ENCODE data around the gene LRRC18.

LRRC18 gene

DNA sequence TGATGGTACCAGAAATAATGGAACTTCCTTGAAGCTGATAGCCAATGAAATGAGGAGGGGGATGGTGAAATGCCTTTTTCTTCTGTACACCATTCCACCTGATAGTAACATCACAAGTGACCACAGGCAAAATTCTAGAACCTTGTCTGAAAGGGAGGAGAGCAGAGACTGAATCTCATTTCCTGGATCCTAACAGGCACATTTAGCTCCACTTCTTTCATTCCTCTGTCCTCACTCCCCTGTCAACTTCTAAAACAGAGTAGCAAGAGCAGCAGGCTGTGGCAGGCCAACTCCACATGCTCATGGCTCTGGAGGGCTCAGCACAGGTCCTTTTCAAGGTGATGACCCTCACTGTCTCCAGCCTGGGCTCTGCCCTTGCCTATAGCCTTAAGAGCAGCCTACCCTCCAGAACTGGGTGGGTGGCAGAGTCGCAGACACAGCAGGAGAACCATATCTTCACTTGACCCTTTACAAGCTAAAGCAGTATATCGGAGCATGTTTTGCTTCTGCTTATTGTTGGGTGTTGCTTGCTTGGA is at the start of gene LRRC18:
TSS of gene LRRC18 (minus strand) at position 51 of the 536 bp plus-strand sequence. CDS start 25,685 bp downstream, outside the sequence.
- no peak for DNase-seq (ENCODE audit: low read depth in 2 of 3, low spot score in 1 of 3)

DNA sequence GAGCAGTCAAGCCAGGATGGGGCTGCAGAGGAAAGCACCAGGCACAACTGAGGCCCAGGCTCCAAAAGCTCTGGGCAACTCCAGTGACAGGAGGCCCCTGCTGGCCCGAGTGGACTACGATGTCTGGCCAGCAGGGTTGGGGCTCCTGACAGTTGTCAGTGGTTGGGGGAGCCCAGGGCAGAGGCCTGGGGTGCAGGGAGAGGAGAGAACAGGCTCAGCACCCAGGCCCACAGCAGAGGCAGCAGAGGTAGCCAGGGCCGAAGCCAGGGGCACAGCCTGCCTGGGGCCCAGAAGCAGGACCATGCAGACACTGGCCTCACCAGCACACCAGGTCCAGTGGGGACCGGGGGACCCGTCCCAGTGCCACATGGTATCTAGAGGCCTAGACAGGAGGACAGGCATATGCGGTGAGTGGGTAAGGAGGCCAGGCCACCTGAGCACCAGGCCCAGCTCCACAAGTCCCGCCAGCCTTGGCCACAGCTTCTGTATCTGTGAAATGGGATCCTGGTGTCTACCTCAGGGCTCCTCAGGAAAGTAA is 46.0 kb upstream of the LRRC18 start:
- DNase-seq (ENCODE audit: low read depth in 2 of 3, low spot score in 1 of 3) = no peak

DNA sequence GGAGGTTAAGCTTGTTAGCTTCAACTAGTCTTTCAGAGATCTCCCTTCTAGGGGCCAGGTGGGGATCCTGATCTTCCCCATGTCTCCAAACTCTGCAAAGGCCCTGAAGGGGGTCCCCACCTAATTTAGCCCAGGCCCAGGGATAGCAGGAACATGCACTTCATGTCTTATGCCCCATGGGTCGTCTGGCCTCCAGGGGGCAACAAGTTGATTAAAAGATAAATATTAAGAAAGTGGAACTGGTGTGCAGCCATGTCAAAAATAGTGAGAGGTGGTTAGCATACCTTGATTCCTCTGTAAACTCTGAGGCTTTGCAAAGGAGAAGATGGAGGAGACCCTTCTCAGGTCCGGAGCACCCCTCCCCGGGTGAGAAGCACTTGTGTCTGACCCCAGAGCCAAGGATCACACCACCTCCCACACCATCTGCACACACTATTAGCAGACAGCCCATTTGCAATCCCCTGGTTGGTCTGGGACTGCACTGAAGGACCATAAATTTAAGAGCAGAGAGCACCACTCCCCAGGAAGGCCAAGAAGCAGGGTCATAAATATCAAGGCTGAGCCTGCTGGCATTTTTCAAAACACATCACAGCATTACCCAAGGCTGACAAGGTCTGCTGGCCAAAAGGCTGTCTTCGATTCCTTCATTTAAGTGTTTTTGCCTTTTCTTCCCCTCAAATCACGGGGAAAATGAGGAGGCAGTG is 44.2 kb upstream of the LRRC18 start:
- DNase-seq (ENCODE audit: low read depth in 2 of 3, low spot score in 1 of 3) = no peak

DNA sequence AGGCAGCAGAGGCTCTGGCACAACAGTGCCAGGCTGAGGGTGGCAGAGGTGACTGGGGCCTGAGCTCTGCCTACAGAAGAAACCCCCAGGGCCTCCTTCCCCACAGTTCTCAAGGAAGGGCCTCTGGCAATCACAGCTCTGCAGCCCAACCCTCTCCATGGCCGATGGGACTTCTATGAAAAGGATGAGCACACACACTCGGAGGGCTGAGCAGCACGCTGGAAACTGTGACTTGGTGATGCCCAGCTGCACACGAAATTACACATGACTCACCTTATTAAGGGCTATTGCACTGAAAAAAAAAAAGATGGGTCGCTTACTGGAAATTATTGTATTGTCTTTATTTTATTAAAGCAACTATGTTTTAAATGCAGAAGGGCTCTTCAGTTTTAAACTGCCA is 42.9 kb upstream of the LRRC18 start:
- DNase-seq (ENCODE audit: low read depth in 2 of 3, low spot score in 1 of 3) = no peak

DNA sequence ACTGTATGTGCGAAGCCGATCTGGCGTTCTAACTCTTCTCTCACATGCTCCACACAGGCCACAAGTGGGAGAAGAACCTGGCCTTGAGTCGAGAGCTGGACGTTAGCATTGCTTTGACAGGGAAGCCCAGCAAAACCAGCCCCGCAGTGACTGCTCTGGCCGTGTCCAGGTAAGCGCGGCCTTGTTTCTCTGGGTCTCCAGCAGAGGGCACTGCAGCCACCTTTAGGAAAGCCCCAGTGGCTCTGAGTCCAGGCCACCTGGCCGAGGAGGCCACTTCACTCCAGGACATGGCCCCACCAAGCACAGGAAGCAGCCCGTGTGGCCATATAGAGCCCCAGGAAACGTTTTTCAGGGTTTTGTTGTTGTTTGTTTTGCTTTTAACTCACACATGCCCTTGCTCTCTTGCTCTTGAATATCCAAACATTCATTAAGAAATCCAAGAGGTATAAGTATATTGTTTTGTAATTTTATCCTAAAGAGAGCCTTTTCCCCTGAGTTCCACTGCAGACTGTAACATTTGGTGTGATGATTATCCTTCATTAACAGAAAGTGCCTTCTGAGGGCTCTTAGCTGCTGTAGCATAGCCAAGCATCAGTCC is 41.8 kb upstream of the LRRC18 start:
- peak in 2 of 3 donors; percentile 24 to 37 for DNase-seq (ENCODE audit: low read depth in 2 of 3, low spot score in 1 of 3)

DNA sequence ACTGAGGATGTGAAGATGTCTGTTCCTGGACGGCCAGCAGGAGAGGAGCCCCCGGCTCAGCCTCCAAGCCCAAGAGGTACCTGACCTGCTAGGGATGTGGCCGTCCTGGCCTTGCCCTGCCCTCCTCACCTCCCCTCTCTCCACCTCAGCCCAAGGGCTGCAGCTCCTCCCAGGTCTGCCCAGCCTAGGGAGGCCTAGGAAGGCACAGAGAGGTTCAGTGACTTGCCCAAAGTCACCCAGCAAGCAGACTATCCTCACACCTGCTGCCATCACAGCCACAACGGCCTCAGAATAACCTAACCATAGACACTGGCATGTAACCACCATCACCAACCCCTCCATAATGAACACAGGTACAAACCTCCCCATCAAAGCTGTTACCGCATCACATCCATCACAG is 38.7 kb upstream of the LRRC18 start:
- DNase-seq (ENCODE audit: low read depth in 2 of 3, low spot score in 1 of 3) = no peak

DNA sequence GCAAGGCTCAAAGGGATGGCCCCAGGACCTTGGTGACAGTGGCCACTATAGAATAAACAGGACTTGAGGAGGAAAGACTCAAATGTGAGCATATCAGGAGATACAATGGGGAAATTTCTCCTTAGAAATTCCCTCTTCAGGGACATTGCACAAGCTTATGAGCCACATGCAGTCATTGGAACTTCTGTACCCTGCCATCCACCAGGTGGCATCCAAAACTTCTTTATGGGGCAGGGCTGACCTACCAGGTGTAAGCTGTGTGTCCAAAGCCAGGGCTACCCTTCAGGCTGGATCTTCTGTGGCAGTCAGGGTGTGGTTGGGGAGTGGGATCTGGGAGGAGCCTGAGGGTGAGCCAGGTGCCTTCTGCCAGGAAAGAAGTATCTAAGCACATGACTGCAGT is 36.6 kb upstream of the LRRC18 start:
- DNase-seq (ENCODE audit: low read depth in 2 of 3, low spot score in 1 of 3) = peak in 1 of 3 donors; percentile 2

DNA sequence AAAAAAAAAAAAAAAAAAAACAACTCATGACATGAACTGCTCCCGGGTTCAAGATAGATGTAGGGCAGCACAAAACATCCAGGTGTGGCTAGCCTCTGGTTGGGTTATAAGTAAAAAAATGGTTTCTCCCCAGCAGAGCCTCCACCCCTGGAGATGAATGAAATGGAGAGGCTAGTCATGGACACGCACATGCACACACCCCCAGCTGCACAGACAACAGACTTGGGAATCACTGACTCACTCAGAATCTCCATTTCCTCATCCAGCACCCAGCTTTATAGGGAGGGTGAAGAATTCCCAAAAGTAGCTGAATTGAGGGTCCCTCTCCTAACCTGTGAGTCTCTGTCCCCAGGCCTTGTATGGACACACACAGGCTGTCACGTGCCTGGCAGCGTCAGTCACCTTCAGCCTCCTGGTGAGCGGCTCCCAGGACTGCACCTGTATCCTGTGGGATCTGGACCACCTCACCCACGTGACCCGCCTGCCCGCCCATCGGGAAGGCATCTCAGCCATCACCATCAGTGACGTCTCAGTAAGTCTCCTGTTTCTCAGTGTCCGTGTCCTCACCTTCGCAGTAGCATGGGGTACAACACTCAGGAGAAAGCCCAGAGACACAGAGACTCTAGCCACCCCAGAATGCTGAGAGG is 35.0 kb upstream of the LRRC18 start:
- no peak for DNase-seq (ENCODE audit: low read depth in 2 of 3, low spot score in 1 of 3)

DNA sequence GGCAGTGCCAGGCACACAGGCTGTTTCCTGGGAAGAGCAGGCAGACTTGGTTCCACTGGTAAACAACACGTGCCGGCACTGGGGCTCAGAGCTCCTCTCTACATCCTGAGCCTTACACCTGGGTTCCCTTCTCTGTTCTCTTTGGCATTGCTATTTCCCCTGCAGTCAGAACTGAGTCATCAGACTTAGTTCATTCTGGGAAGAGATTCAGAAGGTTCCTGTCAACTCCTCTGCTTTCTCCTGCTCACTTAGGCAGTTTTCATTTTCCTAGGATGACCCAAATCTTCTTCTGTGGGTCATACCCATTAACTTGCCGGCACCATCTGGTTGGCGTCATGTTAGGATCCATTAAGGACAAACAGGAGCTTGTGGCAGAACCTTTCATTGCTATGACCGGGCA is 33.4 kb upstream of the LRRC18 start:
- DNase-seq (ENCODE audit: low read depth in 2 of 3, low spot score in 1 of 3) = no peak

DNA sequence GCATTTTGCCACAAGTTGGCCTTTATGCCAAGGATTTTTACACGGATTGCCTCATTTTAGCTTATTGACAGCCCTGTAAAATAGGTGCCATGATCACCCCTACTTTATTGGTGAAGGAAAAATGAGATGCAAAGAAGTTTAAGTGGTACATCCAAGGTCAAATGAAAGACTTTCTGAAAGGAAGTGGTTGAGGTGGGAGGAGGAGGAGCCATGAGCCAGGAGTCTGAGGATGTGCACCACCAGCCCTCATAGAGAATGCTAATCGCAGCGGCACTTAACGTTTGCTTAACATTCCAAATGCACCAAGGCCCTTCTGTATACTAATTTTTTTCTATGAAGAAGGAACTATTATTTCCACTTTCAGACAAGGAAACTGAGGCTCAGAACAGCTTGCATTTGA is 31.0 kb upstream of the LRRC18 start:
- no peak for DNase-seq (ENCODE audit: low read depth in 2 of 3, low spot score in 1 of 3)

DNA sequence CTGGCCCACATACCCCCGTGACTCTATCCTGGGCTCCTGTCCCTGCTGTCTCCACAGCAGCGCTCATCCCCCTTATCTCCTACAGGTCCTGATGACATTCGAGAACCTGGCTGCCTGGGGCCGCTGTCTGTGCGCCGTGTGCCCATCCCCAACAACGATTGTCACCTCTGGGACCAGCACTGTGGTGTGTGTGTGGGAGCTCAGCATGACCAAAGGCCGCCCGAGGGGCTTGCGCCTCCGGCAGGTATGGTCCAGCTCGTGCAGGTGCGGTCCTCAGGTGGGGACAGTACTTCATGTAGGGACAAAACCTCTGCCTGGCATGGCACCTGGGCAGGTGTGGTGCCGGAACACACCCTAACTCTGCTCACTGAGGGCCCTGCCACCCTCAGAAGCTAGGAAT is 30.4 kb upstream of the LRRC18 start:
- no peak for DNase-seq (ENCODE audit: low read depth in 2 of 3, low spot score in 1 of 3)

DNA sequence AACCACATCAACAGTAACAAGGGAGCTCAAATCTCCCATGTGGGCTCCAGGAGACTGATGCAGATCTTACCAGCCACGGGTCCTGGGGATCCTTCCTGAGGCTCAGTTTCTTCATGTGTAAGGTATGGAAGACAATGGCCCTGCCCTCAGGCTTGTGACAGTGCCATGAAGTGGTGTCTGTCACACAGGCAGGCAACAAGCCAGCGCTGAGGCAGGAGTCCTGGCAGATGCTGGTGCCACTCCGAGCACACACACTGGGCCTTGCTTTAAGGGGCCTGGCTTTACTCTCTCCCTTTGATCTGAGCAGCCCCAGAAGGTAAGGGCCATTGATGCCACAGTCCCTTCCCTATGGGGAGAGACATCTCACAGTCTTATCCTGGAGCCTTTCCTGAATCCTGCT is 28.4 kb upstream of the LRRC18 start:
- DNase-seq (ENCODE audit: low read depth in 2 of 3, low spot score in 1 of 3) = no peak

DNA sequence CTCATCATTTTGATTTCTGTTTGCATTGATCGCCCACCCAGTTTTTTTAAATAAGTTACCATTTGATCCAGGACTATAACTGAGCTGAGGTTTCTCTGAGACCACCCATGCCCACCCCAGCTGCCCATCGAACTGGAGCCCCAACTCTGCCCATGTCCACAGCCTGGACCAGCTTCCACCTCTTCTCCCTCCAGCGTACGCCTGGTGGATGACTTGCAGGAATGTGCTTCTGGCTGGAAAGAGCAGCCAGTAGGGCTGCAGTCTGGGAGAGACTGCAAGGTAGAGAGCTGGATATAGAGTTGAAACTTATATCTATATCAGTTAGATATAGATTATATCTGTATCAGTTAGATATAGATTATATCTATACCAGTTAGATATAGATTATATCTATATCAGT is 25.8 kb upstream of the LRRC18 start:
- no peak for DNase-seq (ENCODE audit: low read depth in 2 of 3, low spot score in 1 of 3)

DNA sequence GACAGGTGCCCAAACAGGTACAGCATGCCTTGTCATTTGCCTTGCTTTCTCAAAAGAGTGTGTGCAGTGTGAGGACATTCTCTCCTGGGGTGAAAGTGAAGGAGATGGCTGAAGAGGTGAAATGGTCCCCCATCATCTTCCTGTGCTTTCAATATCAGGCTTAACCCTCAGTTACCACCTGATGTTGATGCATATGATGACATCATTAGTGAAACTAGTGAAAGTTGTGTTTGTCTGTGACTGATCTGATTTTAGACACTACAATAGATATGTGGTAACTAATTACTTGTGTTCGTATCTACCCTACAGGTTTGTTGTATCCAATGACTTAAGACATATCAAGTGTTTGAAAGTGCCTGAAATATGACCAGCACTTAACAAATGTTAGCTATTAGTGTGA is 24.4 kb upstream of the LRRC18 start:
- no peak for DNase-seq (ENCODE audit: low read depth in 2 of 3, low spot score in 1 of 3)

DNA sequence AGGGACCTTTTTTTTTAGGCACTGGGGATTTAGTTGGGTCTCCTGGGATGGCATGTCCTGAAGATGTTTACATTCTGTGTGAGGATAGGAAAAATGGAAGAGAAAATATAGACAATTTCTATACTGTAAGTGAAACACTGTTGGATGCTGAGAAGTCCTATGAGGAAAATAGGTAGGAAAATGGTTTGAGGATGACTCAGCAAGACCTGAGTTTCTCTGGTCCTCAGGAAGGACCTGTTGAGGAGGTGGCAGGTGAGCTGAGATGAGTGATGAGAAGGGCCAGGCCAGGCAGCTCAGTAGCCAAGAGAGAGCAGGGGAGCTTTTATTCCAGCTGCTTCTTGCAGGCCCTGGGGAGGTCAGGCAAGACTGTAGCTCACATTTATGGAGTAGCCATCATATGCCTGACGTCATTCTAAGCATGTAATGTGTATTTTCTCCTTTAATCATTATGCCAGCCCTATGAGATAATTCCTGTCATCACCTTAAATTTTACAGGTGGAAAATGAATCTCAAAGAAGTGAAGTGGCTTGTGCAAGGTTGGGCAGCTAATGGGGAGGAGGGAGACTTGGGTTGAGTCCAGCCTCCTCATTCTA is 19.1 kb upstream of the LRRC18 start:
- no peak for DNase-seq (ENCODE audit: low read depth in 2 of 3, low spot score in 1 of 3)

DNA sequence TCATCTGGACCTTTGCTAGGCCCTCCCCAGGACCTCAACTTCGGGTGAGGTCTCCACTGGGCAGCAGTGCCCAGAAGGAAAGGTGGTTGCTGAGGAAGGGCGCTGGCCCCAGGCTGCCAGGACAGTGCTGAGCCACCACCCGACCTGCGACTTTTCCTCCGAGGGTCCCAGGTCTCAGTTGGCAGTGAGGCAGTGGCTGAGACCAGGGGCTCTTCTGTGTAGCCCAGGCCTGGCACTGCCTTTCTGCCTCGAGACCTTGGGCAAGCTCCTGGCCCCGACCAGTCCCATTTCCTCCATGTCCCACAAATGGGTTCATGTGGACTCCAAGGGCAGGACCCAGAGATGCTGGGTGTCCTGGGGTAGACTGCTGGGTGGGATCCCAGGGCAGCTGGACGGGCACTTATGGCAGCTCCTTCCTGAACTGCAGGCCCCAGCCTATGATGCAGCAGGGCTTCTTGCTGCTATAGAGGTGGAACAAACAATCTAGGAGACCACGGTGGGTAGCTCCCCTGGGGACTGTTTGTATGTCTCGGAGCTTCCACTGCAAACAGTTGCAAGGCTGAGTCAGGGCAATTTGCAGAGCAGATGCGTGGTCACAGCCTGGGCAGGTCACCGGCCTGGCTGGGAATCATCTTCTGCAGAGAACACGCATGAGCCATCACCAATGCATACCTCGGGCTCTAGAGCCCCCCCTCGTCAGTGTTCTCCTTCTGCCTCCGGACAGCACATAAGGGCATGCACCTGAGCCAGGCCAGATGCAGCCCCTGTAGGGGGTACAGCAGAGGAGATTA is 17.9 kb upstream of the LRRC18 start:
- DNase-seq (ENCODE audit: low read depth in 2 of 3, low spot score in 1 of 3) = no peak

DNA sequence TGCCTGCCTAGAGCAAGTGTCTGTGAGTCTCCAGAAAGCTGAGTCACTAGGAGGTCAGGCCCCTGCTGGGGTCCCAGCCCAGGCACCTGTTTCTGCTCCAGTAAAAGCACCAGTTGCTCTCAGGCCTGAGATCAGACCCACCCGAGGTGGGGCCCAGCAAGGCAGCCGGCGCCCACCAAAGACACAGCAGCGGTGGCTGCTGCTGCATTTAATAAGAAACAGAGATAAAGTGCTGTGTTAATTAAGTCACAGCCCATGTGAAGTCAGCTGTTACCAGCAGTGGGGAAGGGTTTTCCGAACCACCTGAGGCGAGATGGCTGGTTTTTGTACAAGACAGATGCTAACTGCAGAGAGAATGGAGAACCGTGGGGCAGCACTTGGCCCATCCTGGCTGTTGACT is 12.1 kb upstream of the LRRC18 start:
- no peak for DNase-seq (ENCODE audit: low read depth in 2 of 3, low spot score in 1 of 3)

DNA sequence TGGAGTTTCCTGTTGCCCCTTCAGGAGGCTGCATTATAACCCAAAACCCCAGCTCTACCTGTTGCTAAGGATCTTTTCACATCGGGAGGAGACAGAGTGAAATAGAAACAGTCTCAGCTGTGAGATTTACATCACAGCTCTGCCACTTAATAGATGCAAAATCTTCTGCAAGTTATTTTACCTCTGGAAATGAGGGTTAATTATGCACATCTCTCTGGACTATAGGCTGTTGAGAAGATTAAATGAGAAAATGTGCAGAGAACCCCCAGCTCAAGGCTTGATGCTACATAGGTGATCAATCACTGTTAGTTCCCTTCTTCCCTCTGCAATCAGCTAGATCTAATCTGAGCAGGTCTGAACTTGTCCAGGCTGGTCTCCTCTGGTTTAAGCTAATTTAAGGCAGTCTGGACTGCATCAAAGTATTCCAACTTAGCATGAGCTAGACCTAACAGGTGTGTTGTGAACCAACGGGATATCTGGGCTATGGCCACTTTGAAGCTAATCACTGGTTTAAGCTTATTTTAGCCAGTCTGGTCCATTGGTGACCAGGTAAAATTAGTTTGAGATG is 8.9 kb upstream of the LRRC18 start:
- no peak for DNase-seq (ENCODE audit: low read depth in 2 of 3, low spot score in 1 of 3)

DNA sequence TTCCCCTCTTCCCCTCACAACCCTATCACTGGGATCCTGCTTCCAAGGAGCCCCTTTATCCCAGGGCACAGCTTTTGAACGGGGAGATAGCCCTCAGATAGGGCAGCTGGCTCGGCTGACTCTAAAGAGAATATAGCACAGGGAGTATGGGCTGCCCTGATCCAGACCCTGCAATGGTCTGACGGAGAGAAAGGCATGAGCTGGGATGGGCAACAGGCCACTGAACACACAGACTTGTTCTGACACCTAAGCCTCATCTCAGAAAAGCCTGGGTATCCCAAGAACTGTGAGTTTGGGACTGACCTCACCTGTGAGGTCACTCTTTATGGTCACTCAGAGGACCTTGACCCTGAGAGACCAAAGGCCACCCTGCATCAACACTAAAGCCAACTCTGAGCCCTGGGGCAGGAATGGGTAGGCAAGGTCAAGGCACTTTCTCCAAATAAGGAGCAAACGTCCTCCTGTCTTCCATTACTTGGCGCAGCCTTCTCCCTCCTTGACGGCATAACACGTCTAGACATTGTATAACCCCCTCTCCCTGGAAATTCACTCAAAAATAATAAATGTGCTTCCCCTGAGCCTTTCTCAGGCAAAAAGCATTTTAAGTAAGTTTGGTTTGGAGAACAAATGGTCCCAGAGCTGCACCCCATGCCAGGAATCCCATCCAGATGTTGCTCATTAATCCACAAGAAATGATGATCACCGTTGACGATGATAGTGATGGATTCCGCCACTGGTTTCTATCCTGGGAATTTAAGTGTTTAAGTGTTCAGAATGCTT is 8.2 kb upstream of the LRRC18 start:
- no peak for DNase-seq (ENCODE audit: low read depth in 2 of 3, low spot score in 1 of 3)
